Activated naive CD8-positive, alpha-beta T cell (primary cell): ENCODE results near the gene SLC35F5.
"Not testable (repeated sequence)": the region's sequence is repeated elsewhere in the genome, so short reads cannot be mapped to it uniquely, and the experiment has no call there.

ENCODE experiments used
- H3K27ac Mint-ChIP-seq: one replicate; pipeline ENCODE4 v1.8.0; 2021; ENCODE audit warnings: mixed read lengths
- H3K27me3 Mint-ChIP-seq: one replicate; pipeline ENCODE4 v1.8.0; 2021; ENCODE audit warnings: mixed read lengths
- H3K36me3 Mint-ChIP-seq: one replicate; pipeline ENCODE4 v1.8.0; 2021; ENCODE audit warnings: mixed read lengths
- H3K4me1 Mint-ChIP-seq: one replicate; pipeline ENCODE4 v1.8.0; 2021; ENCODE audit warnings: low read depth, mixed read lengths
- H3K4me3 Mint-ChIP-seq: one replicate; pipeline ENCODE4 v1.8.0; 2021; ENCODE audit warnings: mild to moderate bottlenecking, mixed read lengths
- H3K9me3 Mint-ChIP-seq: one replicate; pipeline ENCODE4 v1.8.0; 2021; ENCODE audit warnings: low read depth, mixed read lengths

Gene SLC35F5

DNA sequence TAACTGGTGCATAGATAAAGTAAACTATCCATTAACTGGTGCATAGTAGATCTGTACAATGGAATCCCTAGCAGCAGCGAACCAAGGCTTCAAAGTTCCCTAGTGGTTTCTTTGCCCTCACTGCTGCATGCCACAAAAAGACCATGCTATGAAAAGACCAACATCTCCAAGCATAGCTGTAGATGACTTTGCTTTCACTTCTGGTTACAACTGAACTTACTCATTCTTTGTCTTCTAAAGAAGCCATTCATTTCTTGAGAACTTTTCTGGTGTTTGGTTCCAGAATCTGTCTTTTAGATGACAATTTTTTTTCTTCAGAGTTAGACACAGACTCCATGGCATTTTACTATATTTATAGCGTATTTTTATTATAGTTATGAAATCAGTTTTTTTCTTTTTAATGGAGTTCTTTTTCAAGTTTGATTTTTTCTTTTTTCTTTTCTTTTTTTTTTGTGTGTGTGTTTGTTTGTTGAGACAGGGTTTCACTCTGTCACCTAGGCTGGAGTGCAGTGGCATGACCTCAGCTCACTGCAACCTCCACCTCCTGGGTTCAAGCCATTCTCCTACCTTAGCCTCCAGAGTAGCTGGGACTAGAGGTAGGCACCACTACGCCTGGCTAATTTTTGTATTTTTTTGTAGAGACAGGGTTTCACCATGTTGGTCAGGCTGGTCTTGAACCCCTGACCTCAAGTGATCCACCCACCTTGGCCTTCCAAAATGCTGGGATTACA, 63.6 kb downstream of the SLC35F5 start:
- Mint-ChIP-seq H3K27ac (peak overlapping the region; percentile 99), H3K4me3 (peak overlapping the region; percentile 86), H3K9me3 (no peaks in the 10 kb centered on the region), H3K4me1 (peaks cover 46% of the 10 kb centered on the region), H3K27me3 (no peaks in the 10 kb centered on the region), H3K36me3 (peaks cover 2% of the 10 kb centered on the region)

GRCh38 chr2:113690871-113691270, 65.6 kb downstream of the SLC35F5 start:
- H3K4me1 Mint-ChIP-seq = peaks cover 43% of the 10 kb centered on the region
- peak overlapping the region; percentile 32 for H3K4me3 Mint-ChIP-seq
- not testable (repeated sequence) for H3K9me3 Mint-ChIP-seq, H3K27me3 Mint-ChIP-seq, H3K36me3 Mint-ChIP-seq
- peak overlapping the region; percentile 75 for H3K27ac Mint-ChIP-seq

DNA sequence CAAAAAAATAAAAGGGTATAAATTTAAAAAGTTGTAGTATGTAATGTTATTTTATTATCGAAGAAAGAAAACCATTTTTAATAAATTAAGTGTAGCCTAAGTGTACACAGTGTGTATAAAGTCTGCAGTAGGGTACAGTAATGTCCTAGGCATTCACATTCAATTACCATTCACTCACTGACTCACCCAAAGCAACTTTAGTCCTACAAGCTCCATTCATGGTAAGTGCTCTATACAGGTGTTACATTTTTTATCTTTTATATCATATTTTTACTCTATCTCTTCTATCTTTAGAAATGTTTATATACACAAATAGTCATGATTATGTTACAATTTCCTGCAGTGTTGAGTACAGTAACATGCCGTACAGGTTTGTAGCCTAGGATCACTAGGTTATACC, 69.9 kb downstream of the SLC35F5 start:
- Mint-ChIP-seq H3K4me1 (peaks cover 10% of the 10 kb centered on the region), H3K27ac (no peak overlapping the region), H3K27me3 (no peaks in the 10 kb centered on the region), H3K9me3 (no peaks in the 10 kb centered on the region), H3K36me3 (no peaks in the 10 kb centered on the region), H3K4me3 (no peak overlapping the region)

- H3K9me3 Mint-ChIP-seq = no peaks in the 10 kb centered on the region
- H3K4me1 Mint-ChIP-seq = peaks cover 2% of the 10 kb centered on the region
These were observed 71.0 kb downstream of the SLC35F5 start for GRCh38 chr2:113685471-113685870.

DNA sequence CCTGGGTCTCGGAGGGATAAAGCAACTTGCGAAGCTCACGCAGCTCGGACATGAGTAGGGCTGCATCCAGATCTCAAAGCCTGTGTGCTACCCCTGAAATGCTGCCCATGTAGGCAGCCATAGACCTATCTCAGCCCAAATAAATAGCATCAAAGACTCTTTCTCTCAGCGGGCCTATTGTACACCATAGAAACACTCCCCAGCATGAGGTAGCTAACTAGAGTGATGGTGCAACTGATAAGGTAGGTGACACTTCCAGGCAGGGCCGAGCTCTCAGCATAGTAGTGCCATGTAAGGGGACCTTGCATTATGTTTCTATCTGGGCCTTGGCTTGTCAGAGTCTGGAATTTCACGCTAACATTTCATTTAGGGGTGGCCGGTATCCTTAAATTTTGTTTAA, 77.0 kb downstream of the SLC35F5 start:
- Mint-ChIP-seq H3K9me3 (no peaks in the 10 kb centered on the region), H3K4me1 (no peaks in the 10 kb centered on the region), H3K27me3 (no peaks in the 10 kb centered on the region), H3K4me3 (no peak overlapping the region), H3K27ac (no peak overlapping the region), H3K36me3 (no peaks in the 10 kb centered on the region)

More at GRCh38 chr2:113685471-113685870, 71.0 kb downstream of the SLC35F5 start:
- Mint-ChIP-seq H3K36me3 (no peaks in the 10 kb centered on the region), H3K4me3 (no peak overlapping the region), H3K27me3 (no peaks in the 10 kb centered on the region), H3K27ac (no peak overlapping the region)

- Mint-ChIP-seq H3K27ac (no peak overlapping the region), H3K4me1 (no peaks in the 10 kb centered on the region), H3K36me3 (no peaks in the 10 kb centered on the region), H3K27me3 (no peaks in the 10 kb centered on the region), H3K9me3 (no peaks in the 10 kb centered on the region), H3K4me3 (no peak overlapping the region)
These were observed 79.1 kb downstream of the SLC35F5 start for GRCh38 chr2:113677330-113677729.

- H3K9me3 Mint-ChIP-seq = no peaks in the 10 kb centered on the region
- no peak overlapping the region for H3K27ac Mint-ChIP-seq
These were observed 79.7 kb downstream of the SLC35F5 start for GRCh38 chr2:113676623-113677266.

DNA sequence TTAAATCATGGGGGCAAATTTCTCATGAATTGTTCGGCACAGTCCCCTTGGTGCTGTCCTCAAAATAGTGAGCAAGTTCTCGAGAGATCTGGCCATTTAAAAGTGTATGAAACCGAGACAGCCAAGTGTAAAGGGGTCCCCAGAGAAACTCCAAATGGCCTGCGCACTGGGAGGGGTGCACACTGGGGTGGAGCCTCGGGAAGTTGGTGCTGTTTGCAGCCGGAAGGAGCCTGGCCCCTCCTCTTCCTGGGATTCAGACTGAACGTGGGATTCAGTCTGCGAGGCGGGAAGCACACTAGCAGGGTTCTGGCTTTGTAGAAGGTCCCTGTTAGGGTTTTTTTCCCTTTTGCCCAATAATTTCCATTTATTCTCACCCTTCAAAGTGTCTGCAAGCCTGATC, 80.6 kb downstream of the SLC35F5 start:
- no peaks in the 10 kb centered on the region for H3K4me1 Mint-ChIP-seq
- no peaks in the 10 kb centered on the region for H3K9me3 Mint-ChIP-seq
- no peak overlapping the region for H3K4me3 Mint-ChIP-seq
- no peaks in the 10 kb centered on the region for H3K36me3 Mint-ChIP-seq
- no peaks in the 10 kb centered on the region for H3K27me3 Mint-ChIP-seq
- no peak overlapping the region for H3K27ac Mint-ChIP-seq

More at GRCh38 chr2:113676623-113677266, 79.7 kb downstream of the SLC35F5 start:
- Mint-ChIP-seq H3K4me1 (no peaks in the 10 kb centered on the region), H3K27me3 (no peaks in the 10 kb centered on the region), H3K4me3 (no peak overlapping the region), H3K36me3 (no peaks in the 10 kb centered on the region)

DNA sequence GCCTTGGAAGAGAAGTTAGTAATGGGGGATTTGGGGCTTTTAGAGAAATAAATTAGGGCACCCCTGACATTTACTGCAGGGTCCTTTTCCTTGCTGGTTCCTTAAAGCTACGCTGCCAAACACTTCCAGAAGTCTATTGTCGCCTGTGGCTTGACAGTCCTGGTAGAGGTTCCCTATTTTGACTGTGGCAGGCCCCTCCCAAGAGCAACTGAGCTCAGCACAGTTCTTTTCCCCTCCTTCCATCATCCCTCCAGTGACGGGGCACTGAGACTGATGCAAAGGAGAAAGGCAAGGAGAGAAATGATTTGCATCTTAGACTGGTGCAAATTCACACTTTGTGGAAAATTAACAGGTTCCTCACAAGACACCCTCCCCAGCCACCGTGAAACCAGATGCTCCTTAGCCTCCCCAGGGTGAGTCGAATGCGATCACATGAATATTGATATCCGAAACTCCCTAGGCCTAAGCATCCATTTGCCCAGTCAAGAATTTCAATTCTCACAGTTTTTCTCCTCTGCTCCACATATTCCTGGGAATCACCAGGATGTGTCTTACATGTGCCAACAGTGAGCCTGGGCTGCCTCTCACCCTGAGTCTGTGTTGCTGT, 84.0 kb downstream of the SLC35F5 start:
- no peaks in the 10 kb centered on the region for H3K36me3 Mint-ChIP-seq
- H3K9me3 Mint-ChIP-seq = no peaks in the 10 kb centered on the region
- no peak overlapping the region for H3K27ac Mint-ChIP-seq
- H3K27me3 Mint-ChIP-seq = no peaks in the 10 kb centered on the region
- H3K4me1 Mint-ChIP-seq = no peaks in the 10 kb centered on the region
- no peak overlapping the region for H3K4me3 Mint-ChIP-seq

- H3K36me3 Mint-ChIP-seq, H3K4me3 Mint-ChIP-seq, H3K27ac Mint-ChIP-seq, H3K27me3 Mint-ChIP-seq, H3K9me3 Mint-ChIP-seq, H3K4me1 Mint-ChIP-seq: not testable (repeated sequence)
These were observed 87.4 kb downstream of the SLC35F5 start for GRCh38 chr2:113669013-113669412.

- not testable (repeated sequence) for H3K9me3 Mint-ChIP-seq, H3K27ac Mint-ChIP-seq, H3K4me1 Mint-ChIP-seq, H3K27me3 Mint-ChIP-seq, H3K4me3 Mint-ChIP-seq, H3K36me3 Mint-ChIP-seq
These were observed 91.5 kb downstream of the SLC35F5 start for GRCh38 chr2:113664761-113665533.

- not testable (repeated sequence) for H3K36me3 Mint-ChIP-seq, H3K9me3 Mint-ChIP-seq, H3K27ac Mint-ChIP-seq, H3K27me3 Mint-ChIP-seq, H3K4me1 Mint-ChIP-seq, H3K4me3 Mint-ChIP-seq
These were observed 93.0 kb downstream of the SLC35F5 start for GRCh38 chr2:113663285-113664060.
